GM19043 (cell line): ENCODE results near the gene CPLX4.

ENCODE experiments used
- ATAC-seq: cut with Tn5 transposase; IDR thresholded peaks from one replicate; pipeline ENCODE4 v1.9.1; 2021; ENCODE audit warnings: low read depth; ENCODE audit not compliant: unreplicated experiment

Gene CPLX4, protein sequence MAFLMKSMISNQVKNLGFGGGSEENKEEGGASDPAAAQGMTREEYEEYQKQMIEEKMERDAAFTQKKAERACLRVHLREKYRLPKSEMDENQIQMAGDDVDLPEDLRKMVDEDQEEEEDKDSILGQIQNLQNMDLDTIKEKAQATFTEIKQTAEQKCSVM

DNA sequence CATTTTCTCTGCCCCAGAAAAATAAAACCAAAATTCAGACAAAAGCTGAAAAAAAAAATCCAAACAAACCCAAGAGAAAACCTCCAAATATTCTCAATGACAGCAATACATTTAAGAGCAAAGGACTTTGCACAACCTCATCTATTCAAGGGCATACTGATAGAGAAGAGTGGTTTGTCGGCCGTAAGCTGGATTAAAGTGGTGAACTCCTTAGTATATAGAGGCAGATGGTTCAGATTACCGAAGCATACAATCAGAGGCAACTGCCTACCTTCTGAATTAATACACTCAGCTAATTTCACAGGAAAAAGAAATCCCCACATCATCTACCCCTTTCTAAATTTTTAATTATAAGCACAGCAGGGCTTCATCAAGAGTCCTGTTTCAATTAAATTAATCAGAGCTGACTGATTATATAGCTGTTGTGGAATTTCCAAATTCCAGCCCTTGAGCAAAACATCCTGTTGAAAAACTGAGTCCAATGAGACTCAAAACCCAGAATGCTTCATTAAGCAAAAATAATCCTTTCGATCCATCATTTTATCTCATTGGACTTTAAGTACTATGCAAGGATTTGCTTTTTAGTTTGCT is at the start of gene CPLX4:
Gene CPLX4 (minus strand): TSS at position 190 of the 591 bp plus-strand sequence. CDS start 187 bp downstream, at position 3.
- ATAC-seq: no peak

- ATAC-seq: no peak
Measured at GRCh38 chr18:59360381-59360780, 41.9 kb upstream of the CPLX4 start.

DNA sequence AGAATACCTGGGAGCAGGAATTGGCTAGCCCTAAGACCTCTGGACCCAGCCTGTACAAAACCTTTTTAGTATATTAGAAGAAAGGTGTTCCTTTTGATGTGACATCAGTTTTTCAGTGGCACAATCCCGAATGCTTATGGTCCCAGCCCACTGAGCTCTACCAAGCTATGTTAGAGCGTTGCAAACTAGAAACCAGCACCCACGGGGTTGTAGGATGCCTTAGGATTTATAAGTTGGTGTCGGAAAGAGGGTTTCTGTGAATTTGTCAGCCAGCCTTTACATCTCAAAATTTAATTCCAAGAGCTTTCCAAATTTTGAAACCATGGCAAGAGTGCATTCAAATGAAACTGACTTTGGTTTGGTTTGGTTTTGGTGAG is 41.1 kb upstream of the CPLX4 start:
- peak; percentile 6 for ATAC-seq

- ATAC-seq: peak; percentile 96
Measured at GRCh38 chr18:59358712-59359575, 40.5 kb upstream of the CPLX4 start, which contains the start of gene LMAN1. Gene LMAN1, minus strand, starts transcription at chr18:59359265. Its CDS starts 21 bp downstream, at chr18:59359244.

DNA sequence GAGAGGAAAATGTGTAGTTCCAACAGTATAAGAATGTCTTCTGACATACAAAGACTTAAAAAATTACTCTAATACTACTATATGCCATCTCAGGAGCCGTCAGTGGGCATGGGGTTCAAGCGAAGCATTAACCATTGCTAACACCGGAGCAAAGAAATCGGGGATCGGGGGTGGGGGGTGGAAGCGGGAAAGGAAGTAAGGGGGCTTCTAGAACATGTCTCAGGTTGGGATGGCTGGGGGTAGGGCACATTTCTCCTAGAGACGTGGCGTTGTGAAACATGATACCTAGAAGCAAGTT is 39.9 kb upstream of the CPLX4 start:
- no peak for ATAC-seq

GRCh38 chr18:59357928-59358327 is 39.5 kb upstream of the CPLX4 start:
- no peak for ATAC-seq

- no peak for ATAC-seq
Measured at GRCh38 chr18:59354731-59355130, 36.3 kb upstream of the CPLX4 start.

DNA sequence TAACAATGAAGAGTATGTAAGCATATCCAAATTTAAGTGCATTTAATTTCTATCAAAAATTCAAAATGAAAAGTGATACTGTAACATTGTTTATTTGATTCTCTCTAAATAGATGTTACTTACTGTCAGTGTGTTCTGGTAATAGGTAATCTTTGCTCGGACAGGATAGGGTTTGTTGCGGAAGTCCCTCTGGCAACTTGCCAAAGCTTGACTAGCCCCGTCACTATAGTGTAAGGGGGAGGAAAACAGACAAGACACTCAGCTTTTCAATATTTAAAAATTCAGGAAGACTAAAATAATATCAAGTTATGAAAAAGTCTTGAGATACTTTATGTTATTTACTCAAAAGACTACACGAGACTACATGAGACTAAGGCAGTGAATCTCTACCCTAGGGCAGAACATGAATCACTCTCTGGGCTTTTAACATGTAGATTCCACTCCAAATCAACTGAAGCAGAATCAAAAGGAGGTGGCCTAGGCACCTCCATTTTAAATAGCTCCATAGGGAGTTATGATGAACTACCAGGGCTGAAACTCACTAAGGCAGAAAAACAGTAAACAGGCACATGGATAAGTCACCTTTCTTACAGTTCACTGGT is 34.7 kb upstream of the CPLX4 start:
- no peak for ATAC-seq

GRCh38 chr18:59352250-59352855 is 33.9 kb upstream of the CPLX4 start:
- peak; percentile 54 for ATAC-seq

GRCh38 chr18:59345556-59345955 is 27.1 kb upstream of the CPLX4 start:
- ATAC-seq: no peak

DNA sequence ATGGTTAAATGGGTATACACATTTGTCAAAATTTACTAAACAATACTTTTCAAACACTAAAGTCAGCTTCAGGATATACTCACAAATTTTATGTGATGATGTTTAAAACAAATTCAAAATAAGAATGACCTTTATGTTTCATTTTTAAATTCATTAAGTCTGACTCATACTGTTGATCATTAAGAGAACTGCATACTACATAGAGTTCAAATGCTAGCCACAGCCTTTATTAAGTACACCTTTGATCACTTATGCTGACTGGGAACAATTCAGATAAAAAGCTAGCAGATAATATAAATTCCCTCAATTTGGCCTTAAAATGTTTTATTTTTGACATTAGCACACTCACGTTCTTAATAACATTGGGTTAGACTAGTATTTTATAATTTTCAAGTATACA is 26.5 kb upstream of the CPLX4 start:
- ATAC-seq: no peak

DNA sequence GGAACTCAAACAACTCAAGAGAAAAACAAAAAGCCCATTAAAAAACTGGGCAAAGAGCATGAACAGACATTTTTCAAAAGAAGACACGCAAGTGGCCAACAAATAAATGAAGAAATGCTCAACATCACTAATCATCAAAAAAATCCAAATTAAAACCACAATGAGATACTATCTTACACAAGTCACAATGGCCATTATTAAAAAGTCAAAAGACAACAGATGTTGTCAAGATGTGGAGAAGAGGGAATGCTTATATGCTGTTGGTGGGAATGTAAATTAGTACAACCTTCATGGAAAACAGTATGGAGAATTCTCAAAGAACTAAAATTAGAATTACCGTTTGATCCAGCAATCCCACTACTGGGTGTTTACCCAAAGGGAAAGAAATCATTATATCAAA is 25.5 kb upstream of the CPLX4 start:
- ATAC-seq: no peak

DNA sequence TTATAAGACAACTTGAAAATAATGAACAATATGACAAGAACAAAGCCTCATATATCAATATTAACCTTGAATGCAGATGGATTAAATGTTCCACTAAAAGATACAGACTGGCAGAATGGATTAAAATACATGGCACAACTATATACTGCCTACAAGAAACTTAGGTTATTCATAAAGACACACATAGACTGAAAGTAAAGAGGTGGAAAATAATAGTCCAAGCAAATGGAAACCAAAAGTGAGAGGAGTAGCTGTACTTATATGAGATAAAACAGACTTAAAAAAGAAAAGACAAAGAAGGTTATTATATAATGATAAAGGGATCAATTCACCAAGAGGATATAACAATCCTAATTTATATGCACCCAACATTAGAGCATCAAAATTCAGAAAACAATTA is 22.4 kb upstream of the CPLX4 start:
- ATAC-seq: no peak

DNA sequence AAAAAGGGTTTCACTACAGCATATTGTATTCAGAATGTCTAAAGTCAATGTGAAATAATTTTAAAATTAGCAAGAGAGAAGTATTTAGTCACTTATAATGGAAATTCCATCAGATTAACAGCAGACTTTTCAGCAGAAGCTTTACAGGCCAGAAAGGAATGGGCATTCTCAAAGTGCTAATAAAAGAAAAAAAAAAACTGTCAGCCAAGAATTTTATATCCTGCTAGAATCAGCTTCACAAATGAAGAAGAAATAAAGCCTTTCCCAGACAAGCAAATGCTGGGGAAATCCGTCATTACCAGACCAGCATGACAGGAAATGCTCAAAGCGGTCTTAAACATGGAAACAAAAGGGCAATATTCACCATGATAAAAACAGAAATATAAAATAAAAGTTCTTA is 21.9 kb upstream of the CPLX4 start:
- ATAC-seq: no peak

DNA sequence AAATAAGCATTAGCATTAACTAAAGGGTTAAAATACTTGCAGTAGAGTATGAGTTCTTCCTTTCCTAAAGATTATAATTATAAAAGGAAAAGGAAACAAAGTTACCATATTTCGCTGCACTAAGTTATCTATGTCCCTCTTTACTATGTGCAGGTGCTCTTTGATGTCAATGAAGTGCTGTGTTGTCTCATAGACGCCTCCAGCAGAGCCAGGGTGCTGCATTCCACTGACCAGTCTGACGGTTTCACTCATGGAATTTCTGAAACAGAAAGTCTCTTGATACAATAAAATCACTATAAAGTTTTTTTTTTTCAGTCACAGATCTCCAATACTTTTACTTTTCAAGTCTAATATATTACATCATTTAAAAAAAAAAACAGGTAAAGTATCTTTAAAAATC is 14.5 kb upstream of the CPLX4 start:
- no peak for ATAC-seq

DNA sequence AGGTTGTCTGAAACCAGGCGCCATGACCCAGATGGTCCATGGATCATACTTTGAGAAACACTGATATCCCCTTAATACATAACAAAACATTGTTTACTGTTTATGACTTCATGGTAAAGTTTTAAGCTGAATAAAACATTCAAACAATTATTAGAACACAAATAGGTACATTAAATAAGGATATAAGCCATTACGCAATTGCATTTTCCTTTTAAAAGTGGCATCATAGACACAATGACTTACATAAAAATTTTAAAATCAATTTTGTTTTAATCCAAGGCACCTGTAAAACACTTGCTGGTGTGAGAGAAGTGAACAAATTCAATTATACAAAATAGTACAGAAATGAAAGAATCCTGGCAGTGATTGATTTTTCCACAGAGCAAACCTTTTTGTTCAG is 10.2 kb upstream of the CPLX4 start:
- ATAC-seq: no peak

DNA sequence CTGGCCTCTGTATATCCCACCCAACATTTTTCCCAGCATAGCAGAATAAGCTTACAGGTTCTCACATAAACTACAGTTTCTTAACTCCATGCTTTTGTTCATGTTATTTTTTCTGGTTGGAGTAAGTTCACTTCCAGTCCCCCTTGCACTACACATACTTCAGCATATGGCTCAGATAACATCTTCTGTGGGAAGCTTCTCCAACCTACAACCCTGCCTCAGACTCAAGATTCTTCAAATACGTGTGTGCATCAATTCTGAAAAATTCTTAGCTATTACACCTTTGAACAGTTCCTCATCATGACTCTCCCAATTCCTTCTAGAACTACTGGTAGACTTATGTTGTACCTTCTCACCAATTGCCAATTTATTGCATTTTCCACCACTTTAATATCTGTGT is 7.5 kb upstream of the CPLX4 start:
- no peak for ATAC-seq

DNA sequence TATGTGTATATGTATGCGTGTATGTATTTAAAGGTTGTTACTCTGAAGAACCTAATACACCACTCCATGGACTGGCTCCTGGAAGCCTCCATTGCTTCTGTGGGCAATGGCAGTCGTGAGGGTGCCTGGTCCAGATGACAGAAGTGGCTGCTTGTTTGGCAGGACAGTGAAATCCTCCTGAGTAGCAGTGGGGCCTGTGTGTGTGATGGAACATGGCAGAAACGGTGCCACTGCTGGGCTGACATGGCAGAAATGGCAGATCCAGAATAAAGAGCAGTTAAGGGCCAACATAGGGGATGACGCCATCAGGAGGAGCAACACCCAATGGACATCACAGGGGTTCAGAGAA is 6.1 kb upstream of the CPLX4 start:
- ATAC-seq: no peak

DNA sequence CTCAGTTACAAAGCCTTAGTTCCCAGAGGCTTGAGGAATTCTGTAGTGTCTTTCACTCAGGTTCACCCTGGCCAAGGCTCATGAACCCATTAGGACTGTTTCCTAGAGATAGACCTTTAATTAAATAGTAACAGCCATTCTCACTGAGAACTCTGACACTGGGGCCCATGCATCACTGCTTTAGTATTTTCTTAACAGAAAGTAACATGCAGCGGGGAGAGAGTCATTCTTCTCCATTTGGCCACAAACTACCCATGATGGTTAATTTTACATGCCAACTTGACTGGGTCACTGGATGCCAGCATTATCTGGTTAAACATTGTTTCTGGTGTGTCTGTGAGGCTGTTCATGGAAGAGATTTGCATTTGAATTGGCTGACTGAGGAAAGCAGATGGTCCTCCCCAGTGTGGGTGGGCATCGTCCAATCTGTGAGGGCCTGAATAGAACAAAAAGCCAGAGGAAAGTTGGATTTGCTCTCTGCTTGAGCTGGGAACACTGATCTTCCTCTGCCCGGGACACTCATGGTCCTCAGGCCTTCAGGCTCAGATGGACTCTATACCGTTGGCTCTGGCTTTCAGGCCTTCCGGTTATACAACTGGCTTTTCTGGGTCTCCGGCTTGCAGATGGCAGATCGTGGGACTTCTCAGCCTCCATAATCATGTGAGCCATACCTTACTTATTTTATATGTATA is 5.6 kb upstream of the CPLX4 start:
- ATAC-seq: no peak

- ATAC-seq: no peak
Measured at GRCh38 chr18:59311631-59312030, 6.8 kb downstream of the CPLX4 start.

GRCh38 chr18:59308938-59309260 is 9.6 kb downstream of the CPLX4 start:
- no peak for ATAC-seq
